ENCODE measurements around the gene ROR1.
"Not testable (repeated sequence)": the region's sequence is repeated elsewhere in the genome, so short reads cannot be mapped to it uniquely, and the experiment has no call there.

The ROR1 gene

DNA sequence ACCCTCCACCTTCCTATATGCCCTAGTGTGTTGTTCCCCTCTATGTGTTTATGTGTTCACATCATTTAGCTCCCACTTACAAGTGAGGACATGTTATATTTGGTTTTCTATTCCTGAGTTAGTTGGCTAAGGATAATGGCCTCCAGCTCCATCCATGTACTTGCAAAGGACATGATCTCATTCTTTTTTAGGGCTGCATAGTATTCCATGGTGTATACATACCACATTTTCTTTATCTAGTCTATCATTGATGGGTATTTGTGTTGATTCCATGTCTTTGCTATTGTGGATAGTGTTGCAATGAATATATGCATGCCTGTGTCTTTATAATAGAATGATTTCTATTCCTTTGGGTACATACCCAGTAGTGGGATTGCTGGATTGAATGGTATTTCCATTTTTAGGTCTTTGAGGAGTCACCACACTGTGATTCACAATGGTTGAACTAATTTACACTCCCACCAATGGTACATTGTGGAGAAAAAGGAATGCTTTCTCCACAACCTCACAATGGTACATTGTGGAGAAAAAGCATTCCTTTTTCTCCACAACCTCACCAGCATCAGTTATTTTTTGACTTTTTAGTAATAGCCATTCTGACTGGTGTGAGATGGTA lies 52.5 kb downstream of the ROR1 start:
- not testable (repeated sequence) for DNase-seq

DNA sequence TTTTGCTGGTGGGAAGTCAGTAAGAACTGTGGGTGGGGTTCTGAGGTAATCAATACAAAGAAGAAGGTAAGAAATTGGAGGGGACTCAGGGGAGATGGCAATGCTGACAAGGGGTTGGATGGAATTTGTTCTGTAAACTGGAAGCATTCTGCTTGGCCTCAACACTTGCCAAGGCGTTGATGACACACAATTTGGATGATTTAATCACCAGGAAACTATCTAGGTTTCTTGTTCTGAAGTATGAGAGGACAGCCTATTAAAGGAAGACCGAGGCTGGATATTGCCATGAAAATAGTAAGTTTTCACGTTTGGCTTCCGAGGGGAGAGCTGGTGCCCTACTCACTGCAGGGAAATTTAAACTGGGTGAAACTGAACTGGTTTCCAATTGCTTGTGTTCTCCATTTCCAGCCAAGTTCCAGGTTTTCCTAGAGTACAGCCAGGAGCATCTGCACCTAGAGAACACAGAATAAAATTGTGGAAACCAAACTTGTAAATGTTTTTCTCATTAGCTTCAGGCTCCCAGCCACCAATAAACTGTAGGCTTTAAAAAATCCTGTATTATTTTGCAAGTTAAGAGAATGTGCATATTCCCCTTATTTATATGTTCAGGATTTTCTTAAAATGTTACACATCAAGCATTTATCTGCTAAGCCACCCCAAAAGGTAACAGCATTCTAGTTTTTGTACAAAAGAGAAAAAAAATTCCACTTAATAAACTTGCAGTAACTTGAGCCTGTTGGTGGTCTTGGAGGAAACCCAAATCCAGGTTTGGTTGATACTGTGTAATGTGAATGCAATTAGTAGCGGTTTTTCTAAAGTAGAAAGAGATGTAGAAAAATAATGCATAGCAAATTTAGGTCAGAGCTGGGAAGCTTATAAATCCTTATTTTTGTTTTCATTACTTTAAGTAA lies 53.8 kb downstream of the ROR1 start:
- no peak for DNase-seq

DNA sequence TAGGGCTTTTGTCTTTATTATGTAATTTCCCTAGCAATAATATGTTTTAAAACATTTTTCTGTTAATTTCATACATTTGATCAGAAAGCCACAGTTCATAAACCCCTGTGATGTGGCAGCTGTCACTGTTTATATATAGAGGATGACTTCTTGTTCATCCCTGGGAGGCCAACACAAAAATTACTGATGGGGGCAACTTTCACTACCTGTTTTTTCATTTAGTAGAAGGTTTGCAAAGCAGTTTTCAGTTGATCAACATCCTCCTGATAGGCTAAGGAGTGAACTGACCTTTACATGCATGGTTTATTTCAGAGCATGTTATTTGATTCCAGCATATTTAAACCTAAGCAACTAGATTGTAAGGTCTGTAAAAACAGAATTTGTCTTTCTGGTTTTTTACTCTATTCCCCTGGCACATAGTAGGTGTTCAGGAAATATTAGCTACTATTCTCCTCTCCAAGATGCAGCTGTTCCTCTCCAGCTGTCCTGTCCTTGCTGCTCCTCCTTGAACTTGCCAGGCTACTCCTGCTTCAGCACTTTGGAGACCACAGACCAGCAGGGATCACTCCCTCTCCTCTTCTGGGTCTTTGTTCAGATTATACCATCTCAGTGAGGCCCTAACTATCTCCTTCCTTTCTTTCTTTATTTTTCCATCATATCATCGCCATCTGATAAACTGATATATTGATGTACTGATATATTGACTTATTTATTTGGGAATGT lies 54.7 kb downstream of the ROR1 start:
- DNase-seq, result no peak

DNA sequence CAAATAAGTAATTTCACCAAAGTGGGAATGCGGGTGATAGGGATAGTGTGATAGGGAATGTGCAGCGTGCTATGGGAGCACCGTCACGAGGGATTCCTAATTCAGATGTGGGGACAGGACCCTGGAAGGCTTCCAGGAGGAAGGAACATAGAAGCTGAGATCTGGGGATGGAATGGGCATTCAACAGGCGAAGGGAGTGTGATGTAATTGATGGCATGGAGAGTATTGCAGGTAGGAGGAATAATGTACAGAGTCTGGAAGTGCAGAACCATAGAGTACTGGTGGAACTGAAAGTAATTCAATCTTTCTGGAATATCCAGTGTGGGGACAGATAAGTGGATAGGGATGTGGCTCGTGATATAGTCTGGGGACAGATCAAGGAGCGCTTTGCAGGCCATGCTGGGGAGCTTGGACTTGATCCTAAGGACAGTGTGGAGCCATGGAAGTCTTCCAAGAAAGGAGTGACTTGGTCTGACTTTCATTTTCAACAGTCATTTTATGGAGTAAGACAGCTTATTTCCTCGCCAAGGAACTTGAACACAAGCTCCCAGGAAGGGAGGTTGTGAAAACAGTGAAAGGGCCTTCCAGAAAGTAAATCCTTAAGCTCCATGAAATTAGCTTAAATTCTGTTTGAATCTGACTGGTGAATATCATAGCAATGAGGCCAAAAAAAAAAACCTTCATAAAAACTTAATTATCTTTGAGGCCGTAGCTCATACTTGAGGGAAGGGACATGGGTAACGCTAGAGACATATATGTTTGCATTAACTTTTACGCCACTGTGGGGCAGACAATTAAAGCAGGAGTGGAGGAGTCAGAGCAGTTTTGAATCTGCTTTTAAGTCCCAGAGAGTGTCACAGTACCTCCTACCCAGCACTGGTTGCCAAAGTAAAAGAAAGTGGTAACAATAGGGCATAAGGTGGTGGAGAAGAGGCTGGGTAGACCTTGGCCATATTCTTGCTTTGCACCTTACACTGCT lies 55.8 kb downstream of the ROR1 start:
- no peak for DNase-seq

DNA sequence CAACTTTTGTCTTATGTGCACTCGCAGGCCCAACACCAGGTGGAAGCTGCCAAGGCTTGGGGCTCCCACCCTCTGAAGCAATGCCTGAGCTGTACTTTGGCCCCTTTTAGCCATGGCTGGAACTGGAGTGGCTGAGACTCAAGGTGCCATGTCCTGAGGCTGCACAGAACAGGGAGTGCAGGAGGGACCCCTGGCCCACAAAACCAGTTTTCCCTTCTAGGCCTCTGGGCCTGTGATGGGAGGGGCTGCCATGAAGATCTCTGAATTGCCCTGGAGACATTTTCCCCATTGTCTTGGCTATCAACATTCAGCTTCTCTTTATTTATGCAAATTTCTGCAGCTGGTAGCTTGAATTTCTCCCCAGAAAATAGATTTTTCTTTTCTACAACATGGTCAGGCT lies 57.6 kb downstream of the ROR1 start:
- no peak for DNase-seq

DNA sequence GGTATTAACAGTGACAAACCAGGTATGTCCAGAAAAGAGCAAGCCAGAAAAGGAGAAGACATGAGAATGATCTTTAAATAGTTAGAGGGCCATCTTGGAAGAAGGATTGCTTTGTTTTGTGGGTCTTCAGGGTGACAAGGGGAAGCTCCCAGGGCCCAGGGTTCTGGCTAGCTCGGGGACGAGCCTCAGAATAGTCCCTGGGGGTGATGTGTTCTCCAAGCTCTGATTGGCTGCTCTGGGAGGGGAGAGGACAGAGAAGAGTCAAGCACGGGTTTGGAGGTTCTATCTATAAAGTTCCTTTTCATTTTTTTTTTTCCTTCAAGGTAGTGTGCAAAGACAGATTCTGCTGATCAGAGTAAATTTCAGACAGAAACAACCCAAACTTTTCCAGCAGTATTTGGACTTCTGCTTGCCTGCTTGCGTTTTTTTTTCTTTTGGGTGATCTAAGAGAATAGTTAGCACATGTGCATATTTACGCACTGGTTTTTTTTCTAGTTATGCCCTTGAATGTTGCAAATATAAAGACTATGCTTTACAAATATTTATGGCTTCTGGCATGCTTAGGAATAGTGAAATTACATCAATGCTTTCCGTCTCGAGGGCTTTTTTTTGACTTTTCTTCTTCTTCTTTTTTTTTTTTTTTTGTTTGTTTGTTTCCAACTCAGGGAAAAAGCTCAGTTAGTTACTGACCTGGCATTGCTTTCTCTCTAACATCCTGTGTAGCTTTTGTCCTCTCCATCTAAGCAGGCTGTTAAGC lies 59.7 kb downstream of the ROR1 start:
- no peak for DNase-seq

DNA sequence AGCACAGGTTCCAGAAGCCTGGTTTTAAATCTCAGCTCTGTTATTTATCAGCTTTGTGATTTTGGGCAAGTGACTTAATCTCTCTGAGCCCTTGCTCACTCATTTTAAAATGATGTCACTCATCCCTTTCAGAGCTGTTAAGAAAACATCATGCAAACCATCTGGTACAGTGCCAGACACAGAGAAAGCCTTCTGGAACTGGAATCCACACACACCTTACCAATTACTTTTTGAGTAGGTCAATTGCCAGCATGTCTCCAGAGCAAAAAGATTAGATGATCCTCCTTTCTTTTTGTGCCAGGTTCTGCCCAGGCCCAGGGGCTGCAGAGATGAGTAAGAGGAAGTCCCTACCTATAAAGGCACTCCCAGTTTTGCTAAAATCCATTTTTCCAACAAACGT lies 61.3 kb downstream of the ROR1 start:
- DNase-seq, result peak; percentile 25 to 60

DNA sequence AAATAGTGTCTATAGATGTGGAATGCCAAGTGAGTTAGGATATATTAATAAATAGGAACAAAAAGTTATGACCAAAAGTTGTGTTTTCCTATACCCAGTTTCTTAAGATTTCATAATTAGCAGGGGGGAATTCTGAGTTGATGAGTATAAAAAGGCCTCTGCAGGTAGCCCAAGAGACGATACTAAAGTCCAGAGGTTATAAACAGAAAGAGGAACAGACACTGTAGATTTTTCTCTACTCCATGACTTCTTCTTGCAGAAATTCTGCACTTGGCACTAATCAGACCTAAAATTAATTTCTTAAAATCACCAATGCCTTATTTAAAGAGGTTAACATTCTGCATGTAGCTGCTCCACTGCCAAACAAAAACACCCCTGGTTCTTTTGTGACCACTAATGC lies 62.6 kb downstream of the ROR1 start:
- DNase-seq, result no peak

DNA sequence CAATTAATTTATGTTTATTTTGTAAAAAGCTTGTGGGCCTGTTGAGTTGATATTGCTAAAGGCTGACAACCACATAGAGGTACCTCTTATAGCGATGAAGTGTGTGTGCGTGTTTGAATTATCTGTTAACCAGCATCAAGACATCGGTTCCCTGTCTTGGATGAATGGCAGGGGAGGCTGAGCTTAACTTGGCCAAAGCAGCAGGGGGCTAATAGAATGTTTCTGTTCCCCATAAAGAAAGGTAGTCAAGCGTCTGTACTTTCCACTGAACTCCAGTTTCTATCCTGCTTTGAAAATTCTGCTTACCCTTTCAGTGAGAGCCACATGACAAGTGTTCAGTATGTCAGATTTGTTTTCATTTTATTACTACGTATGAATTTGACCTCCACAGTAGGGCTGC lies 63.0 kb downstream of the ROR1 start:
- no peak for DNase-seq

DNA sequence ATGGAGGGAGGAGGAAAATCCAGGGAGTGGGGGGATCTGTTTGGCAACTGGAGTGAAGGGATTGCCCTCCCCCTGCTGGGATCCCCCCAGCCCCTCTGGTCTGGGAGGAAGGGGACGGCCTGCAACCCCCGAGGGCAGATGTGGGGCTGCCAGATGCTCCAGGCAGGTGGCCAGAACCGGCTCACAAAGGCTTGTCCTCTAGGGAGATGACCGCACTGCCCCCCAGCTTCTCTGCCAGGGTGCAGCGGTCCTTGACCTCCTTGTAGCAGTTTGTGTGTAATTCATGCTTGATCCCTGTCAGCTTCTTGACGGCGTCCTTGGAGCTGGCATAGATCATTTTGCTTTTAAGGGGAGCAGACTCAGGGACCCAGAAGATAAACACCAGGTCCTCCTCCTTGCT lies 69.2 kb downstream of the ROR1 start:
- no peak for DNase-seq

DNA sequence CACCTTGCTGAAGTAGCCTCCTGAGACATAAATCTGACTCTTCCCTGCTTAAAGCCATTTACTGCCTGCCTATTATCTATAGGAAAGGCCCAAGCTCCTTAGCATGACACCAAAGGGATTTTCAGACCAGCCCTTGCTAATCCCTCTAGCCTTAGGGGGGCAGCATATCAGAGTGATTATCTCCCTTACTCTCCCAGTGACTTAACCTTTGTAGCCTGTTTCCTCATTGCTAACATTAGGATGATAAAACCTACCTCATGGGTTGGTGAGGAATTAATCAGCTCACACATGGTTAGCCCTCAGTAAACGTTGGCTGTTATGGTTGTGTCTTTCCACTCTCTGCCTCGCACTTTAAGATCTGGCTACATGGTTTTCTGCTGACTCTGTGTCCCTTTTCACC lies 70.1 kb downstream of the ROR1 start:
- DNase-seq, result peak in 1 of 2 experiments; percentile 42

DNA sequence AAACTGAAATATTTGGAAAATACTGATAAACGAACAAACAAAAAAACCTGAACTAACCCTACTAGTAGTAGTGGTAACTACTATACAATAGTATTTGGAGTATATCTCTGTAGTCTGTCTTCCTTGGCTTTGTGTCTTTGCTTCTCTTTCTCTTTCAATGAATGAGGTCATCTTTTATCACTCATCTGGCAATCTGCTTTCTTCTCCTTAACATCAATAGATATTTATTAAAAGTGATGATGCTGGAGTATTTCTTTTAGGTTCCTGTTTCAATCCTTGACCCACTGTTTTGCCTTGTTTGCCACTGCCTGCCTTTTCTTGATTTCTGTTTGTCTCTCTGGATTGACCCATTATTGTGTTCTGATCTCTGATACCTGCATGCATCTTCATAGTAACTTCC lies 71.5 kb downstream of the ROR1 start:
- DNase-seq, result no peak

DNA sequence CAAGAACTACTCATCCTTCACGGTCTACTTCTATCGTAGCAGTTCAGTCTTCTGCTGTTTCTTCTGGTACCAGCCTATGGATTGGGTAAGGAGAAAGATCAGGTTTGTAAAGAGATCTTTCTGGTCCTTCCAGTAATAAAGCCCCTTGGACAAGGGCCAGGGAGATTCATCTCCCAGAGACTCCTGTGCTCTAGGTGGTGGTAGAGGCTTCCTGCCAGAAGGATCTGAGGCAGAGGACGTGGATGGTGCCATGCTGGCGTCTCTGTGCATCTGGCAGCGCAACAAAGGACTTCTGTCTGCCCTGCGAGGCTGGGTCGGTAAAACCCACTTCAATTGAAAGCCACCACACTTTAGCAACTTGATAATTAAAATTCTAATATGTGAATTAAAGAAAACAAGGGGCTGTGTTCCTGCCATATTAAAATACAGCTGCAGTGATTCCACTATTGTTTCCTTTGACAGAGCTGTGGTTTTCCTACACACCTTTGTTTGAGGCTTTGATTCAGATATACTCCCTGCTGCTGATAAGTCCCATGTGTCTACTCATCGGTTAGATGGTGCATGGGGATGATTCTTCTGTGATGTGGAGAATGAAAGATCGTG lies 73.6 kb downstream of the ROR1 start:
- DNase-seq, result no peak

DNA sequence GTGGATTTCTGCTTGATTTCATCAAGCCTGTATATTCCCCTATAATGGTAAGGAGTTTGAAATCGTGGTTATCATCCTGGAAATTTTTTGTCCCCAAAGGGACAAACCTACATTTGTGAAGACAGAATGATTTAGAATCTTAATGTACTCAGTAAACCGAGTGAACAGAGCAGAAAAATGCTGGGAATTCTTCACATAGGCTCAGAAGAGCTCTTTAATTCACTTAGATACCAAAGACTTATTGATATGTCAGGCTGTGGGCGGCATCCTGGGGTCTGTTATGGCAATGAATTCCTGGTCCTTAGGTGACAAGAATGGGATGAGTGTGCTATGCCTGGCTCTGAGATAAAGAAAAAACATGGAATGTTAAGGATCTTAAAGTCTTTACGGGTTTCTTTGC lies 74.9 kb downstream of the ROR1 start:
- no peak for DNase-seq

DNA sequence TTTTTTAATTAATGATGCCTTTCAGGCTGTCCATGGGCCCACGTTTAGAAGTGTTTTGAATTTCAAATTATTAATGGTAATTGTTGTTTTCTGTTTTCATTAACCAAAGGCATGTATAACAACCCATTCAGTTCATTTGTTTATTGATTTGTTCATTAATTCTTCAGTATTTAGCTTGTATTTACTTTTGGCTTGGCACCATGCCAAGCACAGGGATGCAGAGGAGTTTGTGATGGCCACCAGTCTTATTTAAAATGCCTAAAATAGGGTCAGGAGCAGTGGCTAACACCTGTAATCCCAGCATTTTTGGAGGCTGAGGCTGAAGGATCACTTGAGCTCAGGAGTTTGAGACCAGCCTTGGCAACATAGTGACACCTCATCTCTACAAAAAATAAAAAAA lies 75.3 kb downstream of the ROR1 start:
- DNase-seq, result no peak

DNA sequence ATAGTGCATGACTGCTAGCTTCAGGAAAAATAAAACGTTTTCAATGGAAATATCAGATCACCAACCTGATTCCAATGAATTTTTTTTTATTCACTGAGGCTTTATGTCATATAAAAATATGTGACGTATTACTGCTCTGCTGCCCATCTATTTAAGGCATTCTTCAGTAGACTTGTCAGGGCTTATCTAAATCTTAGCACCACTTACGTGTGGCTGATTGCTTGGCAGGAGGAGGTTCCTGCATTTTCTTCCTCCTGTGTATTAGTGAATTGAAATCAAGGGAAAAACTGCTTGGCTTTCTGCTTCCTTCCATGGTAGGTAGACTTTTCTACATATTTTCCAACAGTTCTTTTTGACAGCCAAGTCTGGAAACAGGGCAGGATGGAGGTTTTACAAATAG lies 80.3 kb downstream of the ROR1 start:
- DNase-seq, result no peak

DNA sequence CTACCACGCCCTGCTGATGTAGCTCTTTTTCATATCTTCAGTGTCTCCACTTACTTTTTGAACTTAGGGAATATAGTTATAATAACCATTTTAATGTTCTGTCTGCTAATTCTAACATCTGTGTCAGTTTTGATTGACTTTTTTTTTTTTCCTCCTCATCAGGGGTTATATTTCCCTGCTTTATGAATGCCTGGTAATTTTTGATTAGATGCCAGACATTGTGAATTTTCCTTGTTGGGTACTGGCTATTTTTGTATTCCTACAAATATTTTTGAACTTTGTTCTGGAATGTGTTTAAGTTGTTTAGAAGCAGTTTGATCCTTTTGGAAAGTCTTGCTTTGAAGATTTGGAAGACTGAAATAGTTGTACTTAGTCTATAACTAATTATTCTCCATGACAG lies 82.1 kb downstream of the ROR1 start:
- DNase-seq, result no peak

DNA sequence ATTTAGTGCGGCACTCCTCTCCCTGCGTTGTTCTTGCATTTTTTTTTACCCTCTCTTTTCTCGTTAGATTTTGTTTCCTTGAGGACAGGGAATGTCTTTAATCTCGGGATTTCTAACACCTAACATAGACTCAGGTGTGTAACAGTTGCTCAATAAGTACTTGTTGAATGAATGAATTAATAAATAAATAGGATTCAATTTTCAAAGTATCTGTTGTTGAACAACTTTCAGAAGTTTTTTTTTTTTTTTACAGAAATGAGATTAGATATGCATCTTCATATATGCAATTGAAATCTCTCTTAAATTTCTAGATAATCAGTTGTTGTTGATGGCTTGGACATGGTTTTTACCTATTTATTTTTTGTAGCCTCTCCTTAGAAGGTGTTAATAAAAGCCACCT lies 83.1 kb downstream of the ROR1 start:
- no peak for DNase-seq

DNA sequence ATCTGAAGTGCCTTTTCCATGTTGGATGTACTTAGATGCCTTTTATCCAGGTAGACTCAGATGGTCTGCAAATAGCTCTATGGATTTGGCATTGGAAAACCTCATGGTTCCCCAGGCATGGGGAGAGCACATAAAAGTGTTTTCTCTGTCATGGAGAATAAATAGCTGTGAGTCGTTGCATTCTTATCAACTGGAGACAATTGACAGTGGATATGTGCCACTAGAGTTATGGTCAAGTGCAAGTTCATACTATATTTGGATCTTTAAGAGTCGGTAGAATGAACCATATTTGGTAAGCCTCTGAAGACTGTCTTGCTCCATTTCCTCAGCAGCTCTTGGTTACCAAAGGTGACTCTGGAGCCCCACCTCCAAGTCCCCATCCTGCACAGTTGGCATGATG lies 83.7 kb downstream of the ROR1 start:
- no peak for DNase-seq

DNA sequence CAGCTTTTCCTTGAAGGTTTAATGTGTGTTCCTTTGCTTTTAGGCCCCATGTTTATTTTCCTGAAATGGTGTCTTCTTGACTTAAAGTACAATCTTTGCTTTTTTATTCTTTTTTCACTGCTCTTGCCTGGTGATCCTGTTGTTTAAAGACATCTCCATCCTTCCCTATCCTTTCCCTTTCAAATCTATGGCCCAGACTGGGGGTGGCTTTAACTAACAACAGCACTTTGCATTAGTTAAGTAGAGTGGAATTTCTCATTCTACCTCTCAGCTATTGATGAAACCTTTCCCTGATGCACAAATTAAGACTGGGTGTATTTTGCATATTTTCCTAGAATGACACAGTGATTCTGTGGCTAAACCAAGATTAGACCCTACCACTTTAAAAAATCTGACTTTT lies 84.3 kb downstream of the ROR1 start:
- no peak for DNase-seq

DNA sequence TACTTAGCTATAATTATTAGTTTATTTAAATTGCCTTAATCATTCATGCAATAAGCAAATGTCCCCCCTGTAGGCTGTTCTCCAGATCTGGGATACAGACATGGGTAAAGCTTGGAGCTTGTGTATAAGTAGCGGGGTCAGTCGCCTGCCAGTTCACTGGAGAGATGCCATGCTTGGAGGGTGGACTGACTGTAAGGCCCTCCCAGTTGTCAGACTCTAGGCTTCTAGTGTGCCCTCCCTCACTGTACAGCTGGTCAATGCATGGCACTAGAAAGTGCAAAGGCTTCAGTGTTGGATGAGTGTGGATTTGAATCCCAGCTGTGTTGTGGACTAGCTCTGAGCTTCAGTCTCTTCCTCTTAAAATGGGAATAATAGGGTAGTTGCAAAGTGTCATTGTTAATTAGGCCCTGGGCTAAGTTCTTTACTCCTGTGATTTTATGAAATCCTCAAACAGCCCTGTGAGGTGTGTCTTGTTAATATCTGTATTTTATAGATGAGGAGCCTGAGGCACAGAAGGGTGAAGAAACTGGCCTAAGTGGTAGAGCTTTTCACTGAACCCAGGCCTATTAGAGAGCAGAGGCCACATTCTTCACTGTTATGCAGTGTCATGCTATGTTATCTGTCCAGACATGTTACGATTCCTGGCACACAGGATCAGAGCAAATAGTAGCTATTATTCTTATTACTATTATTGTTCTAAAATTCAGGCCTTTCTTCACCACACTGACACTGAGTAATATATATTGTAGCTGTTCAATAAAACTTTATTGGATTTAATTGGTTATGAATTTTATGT lies 85.9 kb downstream of the ROR1 start:
- no peak for DNase-seq

Measured in NCI-H524 (cell line).